Measurements from ENCODE around the gene BRME1.

DNA sequence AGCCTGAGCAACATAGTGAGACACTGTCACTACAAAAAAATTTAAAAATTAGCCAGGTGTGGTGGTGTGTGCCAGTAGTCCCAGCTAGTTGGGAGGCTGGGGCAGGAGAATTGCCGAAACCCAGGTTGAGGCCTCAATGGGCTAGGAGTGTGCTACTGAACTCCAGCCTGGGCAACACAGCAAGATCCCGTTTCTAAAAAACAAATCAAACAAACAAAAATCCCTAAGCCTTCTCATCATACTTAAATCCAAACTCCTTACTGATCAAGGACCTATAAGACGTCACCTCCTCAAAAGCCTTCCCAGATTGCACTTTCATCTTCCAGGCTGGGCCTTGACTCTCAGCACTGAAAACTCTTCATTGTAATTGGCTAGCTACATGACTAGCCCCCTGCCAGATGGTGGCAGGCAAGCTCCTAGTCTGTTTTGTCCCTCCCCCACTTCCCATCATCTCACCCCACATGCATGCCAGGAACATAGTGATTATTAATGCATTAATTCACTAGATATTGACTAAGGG lies 46.5 kb downstream of the BRME1 start:
- TF ChIP-seq, protein P1, sequence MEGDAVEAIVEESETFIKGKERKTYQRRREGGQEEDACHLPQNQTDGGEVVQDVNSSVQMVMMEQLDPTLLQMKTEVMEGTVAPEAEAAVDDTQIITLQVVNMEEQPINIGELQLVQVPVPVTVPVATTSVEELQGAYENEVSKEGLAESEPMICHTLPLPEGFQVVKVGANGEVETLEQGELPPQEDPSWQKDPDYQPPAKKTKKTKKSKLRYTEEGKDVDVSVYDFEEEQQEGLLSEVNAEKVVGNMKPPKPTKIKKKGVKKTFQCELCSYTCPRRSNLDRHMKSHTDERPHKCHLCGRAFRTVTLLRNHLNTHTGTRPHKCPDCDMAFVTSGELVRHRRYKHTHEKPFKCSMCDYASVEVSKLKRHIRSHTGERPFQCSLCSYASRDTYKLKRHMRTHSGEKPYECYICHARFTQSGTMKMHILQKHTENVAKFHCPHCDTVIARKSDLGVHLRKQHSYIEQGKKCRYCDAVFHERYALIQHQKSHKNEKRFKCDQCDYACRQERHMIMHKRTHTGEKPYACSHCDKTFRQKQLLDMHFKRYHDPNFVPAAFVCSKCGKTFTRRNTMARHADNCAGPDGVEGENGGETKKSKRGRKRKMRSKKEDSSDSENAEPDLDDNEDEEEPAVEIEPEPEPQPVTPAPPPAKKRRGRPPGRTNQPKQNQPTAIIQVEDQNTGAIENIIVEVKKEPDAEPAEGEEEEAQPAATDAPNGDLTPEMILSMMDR (IDR thresholded peaks at IDR 0.05), result peak in 1 of 3 experiments; percentile 16
- TF ChIP-seq POLR2AphosphoS5 (IDR thresholded peaks at IDR 0.05) (peak; percentile 40 to 41), POLR2A (IDR thresholded peaks at IDR 0.05; ENCODE audit: low read depth) (no peak)

All from esophagus muscularis mucosa (tissue), 3 donors.